Prostate gland (tissue), 2 donors: ENCODE measurements around the gene HLA-A.

Source experiments
- CTCF ChIP-seq, 4 experiments: fragments of 200-600 bp in 2 of 4; fragments of 450-650 bp in 2 of 4; sonication (generic) in 2 of 4; IDR thresholded peaks; 1 replicate in 3 of 4; 2 replicates in 1 of 4; pipeline ENCODE4 v1.5.1; 2016 to 2019; ENCODE audit warnings: antibody characterized with exemption in 4 of 4, mild to moderate bottlenecking in 2 of 4, moderate library complexity in 2 of 4
- POLR2A ChIP-seq: fragments of 450-650 bp; IDR thresholded peaks from one replicate; pipeline ENCODE4 v1.6.1; 2016; ENCODE audit warnings: antibody characterized with exemption, mild to moderate bottlenecking
- POLR2AphosphoS5 ChIP-seq: sonication (generic); formaldehyde crosslinking; IDR thresholded peaks from one replicate; pipeline ENCODE4 v1.6.1; 2017; ENCODE audit warnings: antibody characterized with exemption

- no peak for TF ChIP-seq CTCF (IDR thresholded peaks at IDR 0.05)
- no peak for TF ChIP-seq POLR2A
- TF ChIP-seq POLR2AphosphoS5 = no peak
Measured at GRCh38 chr6:29927275-29927569, 15.1 kb upstream of the HLA-A start.
